Common myeloid progenitor, CD34-positive (primary cell): Measurements from ENCODE around the gene DEPDC7.

Experiments used
- CTCF ChIA-PET: fragments of 350-600 bp; sonication (Branson Sonifier 250); formaldehyde crosslinking; loops from one replicate; lab custom pipeline; 2021; ENCODE audit warnings: antibody characterized with exemption; lab: Charles Lee
- POLR2A ChIA-PET: fragments of 350-600 bp; sonication (Branson Sonifier 250); formaldehyde crosslinking; loops from one replicate; lab custom pipeline; 2021; ENCODE audit warnings: antibody characterized with exemption; lab: Charles Lee
- DNase-seq, 3 donors: peaks; one replicate each; pipeline versions ENCODE4 v3.0.0 to v3.0.0-alpha.2; 2013
- H3K27ac ChIP-seq, 2 experiments: 1 replicate in 1 of 2; 2 replicates in 1 of 2; pipeline ENCODE4 v1.7.0; 2013; ENCODE audit warnings: inconsistent platforms in 2 of 2, low read length in 2 of 2, mild to moderate bottlenecking in 2 of 2, low read depth in 1 of 2, moderate library complexity in 1 of 2; ENCODE audit not compliant: severe bottlenecking in 2 of 2, insufficient read depth in 1 of 2, poor library complexity in 1 of 2
- H3K27me3 ChIP-seq, 5 experiments: replicated peaks in 2 of 5; 1 replicate in 3 of 5; 2 replicates in 2 of 5; pipeline versions ENCODE4 v1.6.1 to v1.7.0; 2013; ENCODE audit warnings: low read length in 4 of 5, mild to moderate bottlenecking in 2 of 5, moderate library complexity in 2 of 5, inconsistent platforms in 1 of 5; ENCODE audit not compliant: insufficient read depth in 5 of 5, control insufficient read depth in 4 of 5
- H3K36me3 ChIP-seq, 4 experiments: 1 replicate in 2 of 4; 2 replicates in 2 of 4; pipeline versions ENCODE4 v1.6.1 to v1.7.0; 2013; ENCODE audit warnings: low read length in 3 of 4, control low read depth in 1 of 4, mild to moderate bottlenecking in 1 of 4; ENCODE audit not compliant: control insufficient read depth in 4 of 4, insufficient read depth in 4 of 4
- H3K4me1 ChIP-seq, 4 experiments: 1 replicate in 3 of 4; 2 replicates in 1 of 4; pipeline versions ENCODE4 v1.6.1 to v1.7.1; 2013; ENCODE audit warnings: low read length in 3 of 4, mild to moderate bottlenecking in 3 of 4, control low read depth in 1 of 4, inconsistent platforms in 1 of 4, moderate library complexity in 1 of 4; ENCODE audit not compliant: control insufficient read depth in 4 of 4, insufficient read depth in 4 of 4; ENCODE audit errors: control extremely low read depth in 1 of 4
- H3K4me3 ChIP-seq, 7 experiments: 1 replicate in 4 of 7; 2 replicates in 3 of 7; pipeline versions ENCODE4 v1.5.1 to v1.7.0; 2013; ENCODE audit warnings: mild to moderate bottlenecking in 7 of 7, low read length in 6 of 7, moderate library complexity in 6 of 7, inconsistent platforms in 2 of 7, low read depth in 2 of 7, control low read depth in 1 of 7; ENCODE audit not compliant: insufficient read depth in 4 of 7, control insufficient read depth in 1 of 7; ENCODE audit errors: extremely low read depth in 1 of 7
- H3K9me3 ChIP-seq, 5 experiments: 1 replicate in 4 of 5; 2 replicates in 1 of 5; pipeline versions ENCODE4 v1.6.1 to v1.7.1; 2013; ENCODE audit warnings: low read length in 4 of 5, mild to moderate bottlenecking in 2 of 5, inconsistent platforms in 1 of 5, low read depth in 1 of 5, moderate library complexity in 1 of 5; ENCODE audit not compliant: control insufficient read depth in 4 of 5, insufficient read depth in 2 of 5; ENCODE audit errors: control extremely low read depth in 1 of 5
- WGBS: methylation state at CpG from one replicate; pipeline ENCODE4 v1.1.5; 2013; ENCODE audit not compliant: insufficient coverage; 5-methylcytosine and 5-hydroxymethylcytosine counted together

DEPDC7 gene

DNA sequence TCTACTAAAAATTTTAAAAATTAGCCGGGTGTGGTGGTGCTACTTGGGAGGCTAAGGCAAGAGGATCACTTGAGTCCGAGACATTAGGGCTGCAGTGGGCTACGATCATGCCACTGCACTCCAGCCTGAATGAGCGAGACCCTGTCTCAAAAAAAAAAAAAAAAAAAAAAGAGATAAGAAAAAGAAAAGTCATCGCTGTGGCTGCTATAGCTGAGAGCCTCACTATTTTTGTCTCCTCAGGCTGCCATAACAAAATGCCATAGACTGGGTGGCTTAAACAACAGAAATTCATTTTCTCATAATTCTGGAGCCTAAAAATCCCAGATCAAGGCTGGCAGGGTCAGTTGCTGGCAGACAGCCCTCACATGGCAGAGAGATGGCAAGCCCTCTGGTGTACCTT is 30.1 kb upstream of the DEPDC7 start:
- Histone ChIP-seq H3K36me3 (no peaks in the 10 kb centered on the region), H3K27ac (no peak overlapping the region), H3K9me3 (no peaks in the 10 kb centered on the region), H3K27me3 (no peaks in the 10 kb centered on the region), H3K4me1 (no peaks in the 10 kb centered on the region), H3K4me3 (no peak overlapping the region)
- 94% methylated on average over 4 of the region's 5 CpGs for WGBS
- ChIA-PET POLR2A (no interaction called here), CTCF (no interaction called here)
- no peak for DNase-seq

GRCh38 chr11:32987851-32988250 is 27.8 kb upstream of the DEPDC7 start:
- Histone ChIP-seq H3K36me3 (peaks cover 0 to 2% (median 0%) of the 10 kb centered on the region in 4 experiments), H3K4me1 (no peaks in the 10 kb centered on the region), H3K9me3 (peaks cover 0 to 5% (median 2%) of the 10 kb centered on the region in 5 experiments), H3K27me3 (no peaks in the 10 kb centered on the region), H3K4me3 (no peak overlapping the region), H3K27ac (no peak overlapping the region)
- CTCF ChIA-PET: interaction anchor here (1.0 kb wide), 1 partner anchor 78 kb away, joined by 3 read pairs; no protein-coding TSS in a partner anchor
- DNase-seq: no peak
- POLR2A ChIA-PET: no interaction called here
- WGBS: 94% methylated on average over 7 of the region's 8 CpGs

DNA sequence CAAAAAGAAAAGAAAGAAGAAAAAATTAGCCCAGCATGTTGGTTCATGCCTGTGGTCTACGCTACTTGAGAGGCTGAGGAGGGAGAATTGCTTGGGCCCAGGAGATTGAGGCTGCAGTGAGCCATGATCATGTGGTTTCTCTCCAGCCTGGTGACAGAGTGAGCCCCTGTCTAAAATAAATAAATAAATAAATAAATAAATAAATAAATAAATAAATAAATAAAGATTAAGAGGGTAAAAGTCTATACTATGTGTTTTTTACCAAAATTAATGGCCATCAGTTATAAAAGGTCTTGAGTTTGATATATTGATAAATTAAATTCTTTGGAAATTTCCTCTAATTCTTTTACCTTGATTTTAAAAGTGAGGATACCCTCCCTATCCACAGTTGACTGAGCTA is 25.2 kb upstream of the DEPDC7 start:
- ChIA-PET POLR2A (no interaction called here), CTCF (no interaction called here)
- Histone ChIP-seq H3K9me3 (peaks cover 0 to 9% (median 2%) of the 10 kb centered on the region in 5 experiments), H3K27me3 (no peaks in the 10 kb centered on the region), H3K4me3 (no peak overlapping the region), H3K27ac (no peak overlapping the region), H3K4me1 (no peaks in the 10 kb centered on the region), H3K36me3 (peaks cover 0 to 2% (median 0%) of the 10 kb centered on the region in 4 experiments)
- no peak for DNase-seq
- no CpG with 5 or more reads among the region's 1 CpG for WGBS

DNA sequence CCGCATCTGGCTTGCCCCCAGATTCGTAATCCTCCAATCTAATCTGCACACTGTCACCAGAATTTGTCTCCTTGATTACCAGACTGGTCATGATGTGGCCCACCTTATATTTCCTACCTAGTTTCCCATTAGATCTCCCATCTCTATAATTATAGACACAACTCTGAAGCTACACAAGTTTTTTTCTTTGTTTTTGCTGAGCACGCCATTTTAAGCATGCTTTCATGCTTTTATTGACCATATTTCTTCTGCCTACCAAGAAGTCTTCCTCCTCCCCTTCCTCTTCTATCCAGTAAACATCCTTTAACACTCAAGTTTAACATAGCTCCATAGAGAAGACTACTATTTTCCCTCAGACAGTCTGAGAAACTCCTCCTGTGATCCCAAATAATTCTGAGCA is 24.3 kb upstream of the DEPDC7 start:
- Histone ChIP-seq H3K27me3 (no peaks in the 10 kb centered on the region), H3K36me3 (peaks cover 0 to 2% (median 0%) of the 10 kb centered on the region in 4 experiments), H3K27ac (no peak overlapping the region), H3K9me3 (peaks cover 0 to 9% (median 2%) of the 10 kb centered on the region in 5 experiments), H3K4me3 (no peak overlapping the region), H3K4me1 (no peaks in the 10 kb centered on the region)
- DNase-seq: no peak
- POLR2A ChIA-PET: no interaction called here
- CTCF ChIA-PET: no interaction called here
- 98% methylated on average over 3 of the region's 3 CpGs for WGBS

DNA sequence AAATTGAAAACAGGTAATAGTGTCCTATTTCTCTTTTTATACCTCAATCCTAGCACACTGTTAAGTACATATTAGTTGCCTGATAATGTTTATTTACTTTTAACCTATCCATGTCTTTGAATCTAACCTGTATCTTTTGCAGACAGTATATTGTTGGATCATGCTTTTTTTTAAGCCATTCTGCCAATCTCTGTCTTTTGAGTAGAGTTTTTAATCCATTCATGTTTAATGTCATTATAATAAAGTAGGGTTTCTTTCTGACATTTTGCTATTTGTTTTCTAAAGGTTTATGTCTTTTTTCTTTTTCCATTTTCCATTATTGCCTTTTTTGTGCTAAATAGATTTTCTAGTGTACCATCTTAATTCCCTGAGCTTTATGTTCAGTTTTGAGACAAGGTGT is 23.8 kb upstream of the DEPDC7 start:
- CTCF ChIA-PET: no interaction called here
- no peak overlapping the region for H3K27ac ChIP-seq
- POLR2A ChIA-PET: no interaction called here
- H3K36me3 ChIP-seq: peaks cover 0 to 2% (median 0%) of the 10 kb centered on the region in 4 experiments
- H3K4me1 ChIP-seq: no peaks in the 10 kb centered on the region
- no peaks in the 10 kb centered on the region for H3K27me3 ChIP-seq
- H3K4me3 ChIP-seq: no peak overlapping the region
- no peak for DNase-seq
- peaks cover 0 to 9% (median 2%) of the 10 kb centered on the region in 5 experiments for H3K9me3 ChIP-seq

- no peaks in the 10 kb centered on the region for H3K27me3 ChIP-seq
- H3K4me1 ChIP-seq: no peaks in the 10 kb centered on the region
- H3K36me3 ChIP-seq: no peaks in the 10 kb centered on the region
- H3K27ac ChIP-seq: no peak overlapping the region
- H3K9me3 ChIP-seq: peaks cover 0 to 5% (median 0%) of the 10 kb centered on the region in 5 experiments
- CTCF ChIA-PET: interaction anchor here (1.2 kb wide), 1 partner anchor 8 kb away, joined by 4 read pairs; no protein-coding TSS in a partner anchor
- no peak overlapping the region for H3K4me3 ChIP-seq
- DNase-seq: no peak
- POLR2A ChIA-PET: no interaction called here
Measured at GRCh38 chr11:33000181-33000580, 15.5 kb upstream of the DEPDC7 start.

DNA sequence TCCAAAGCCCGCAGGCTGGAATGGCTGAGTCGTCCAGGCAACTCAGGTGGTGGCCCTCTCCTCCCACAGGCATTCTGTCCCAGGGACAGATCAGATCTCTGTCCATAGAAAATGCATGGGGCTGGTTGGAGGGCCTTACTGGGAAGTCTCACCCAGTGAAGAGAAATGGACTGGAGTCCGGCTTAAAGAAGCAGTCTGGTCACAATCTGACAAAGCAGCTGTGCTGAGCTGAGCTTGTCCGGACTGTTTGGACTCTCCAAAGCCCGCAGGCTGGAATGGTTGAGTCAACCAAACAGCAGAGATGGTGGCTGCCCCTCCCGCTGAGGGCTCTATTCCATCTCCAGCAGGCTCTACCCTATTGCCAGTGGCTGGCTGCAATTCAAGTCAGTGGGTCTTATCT is 14.4 kb upstream of the DEPDC7 start:
- ChIA-PET POLR2A (no interaction called here), CTCF (interaction anchor here (1.1 kb wide), 1 partner anchor 64 kb away, joined by 3 read pairs; no protein-coding TSS in a partner anchor)
- no peaks in the 10 kb centered on the region for H3K4me1 ChIP-seq
- no peaks in the 10 kb centered on the region for H3K36me3 ChIP-seq
- H3K9me3 ChIP-seq: peaks cover 0 to 5% (median 0%) of the 10 kb centered on the region in 5 experiments
- 75% methylated on average over 4 of the region's 6 CpGs for WGBS
- H3K27ac ChIP-seq: no peak overlapping the region
- H3K4me3 ChIP-seq: no peak overlapping the region
- DNase-seq: no peak
- H3K27me3 ChIP-seq: no peaks in the 10 kb centered on the region
